Fibroblast of pulmonary artery (primary cell): ENCODE results near the gene VPS13D.

Experiments
- DNase-seq: peaks from one replicate; pipeline ENCODE4 v3.0.0-alpha.2; 2010; ENCODE audit warnings: low read depth
- H3K4me3 ChIP-seq: replicated peaks from 2 replicates; pipeline ENCODE4 v1.5.1; 2011; ENCODE audit warnings: low read depth, mild to moderate bottlenecking, control low read depth, low read length, moderate library complexity
- CTCF ChIP-seq: IDR thresholded peaks from 2 replicates; pipeline ENCODE4 v1.5.1; 2011; ENCODE audit warnings: mild to moderate bottlenecking, control low read depth, low read length, inconsistent platforms; ENCODE audit errors: missing control alignments

The VPS13D gene

GRCh38 chr1:12436817-12437599 lies 207.2 kb downstream of the VPS13D start:
- no peak for TF ChIP-seq CTCF
- H3K4me3 ChIP-seq: no peak overlapping the region
- peak; percentile 46 for DNase-seq

GRCh38 chr1:12437629-12438028 lies 207.8 kb downstream of the VPS13D start:
- H3K4me3 ChIP-seq: no peak overlapping the region
- no peak for TF ChIP-seq CTCF
- DNase-seq: no peak

- no peak for DNase-seq
These were observed 208.6 kb downstream of the VPS13D start for GRCh38 chr1:12438349-12438924.

GRCh38 chr1:12439073-12439472 lies 209.2 kb downstream of the VPS13D start:
- no peak for DNase-seq
- no peak overlapping the region for H3K4me3 ChIP-seq
- no peak for TF ChIP-seq CTCF

More at GRCh38 chr1:12438349-12438924, 208.6 kb downstream of the VPS13D start:
- no peak for TF ChIP-seq CTCF
- no peak overlapping the region for H3K4me3 ChIP-seq

GRCh38 chr1:12441414-12442105 lies 211.7 kb downstream of the VPS13D start:
- no peak for TF ChIP-seq CTCF
- no peak for DNase-seq
- no peak overlapping the region for H3K4me3 ChIP-seq

GRCh38 chr1:12442217-12442616 lies 212.4 kb downstream of the VPS13D start:
- no peak for TF ChIP-seq CTCF
- no peak overlapping the region for H3K4me3 ChIP-seq

More at GRCh38 chr1:12442217-12442616, 212.4 kb downstream of the VPS13D start:
- DNase-seq: no peak
